Coronary artery (tissue), 2 donors: ENCODE measurements around the gene RALGPS2.

Experiments
- DNase-seq: peaks from one replicate; pipeline ENCODE4 v3.0.0-alpha.2; 2017; ENCODE audit warnings: low spot score
- H3K27ac ChIP-seq, 2 donors: fragments of 200-600 bp; sonication (generic); one replicate each; pipeline ENCODE4 v1.5.1; 2016 to 2019
- H3K4me3 ChIP-seq: fragments of 200-600 bp; sonication (generic); 2 replicates; pipeline ENCODE4 v1.5.1; 2016; ENCODE audit warnings: mild to moderate bottlenecking, moderate library complexity
- CTCF ChIP-seq: fragments of 200-600 bp; sonication (generic); IDR thresholded peaks from one replicate; pipeline ENCODE4 v1.5.1; 2019; ENCODE audit warnings: antibody characterized with exemption

Gene RALGPS2

GRCh38 chr1:178802873-178803272, 77.8 kb downstream of the RALGPS2 start:
- TF ChIP-seq CTCF = no peak
- H3K4me3 ChIP-seq = no peak overlapping the region
- no peak overlapping the region for H3K27ac ChIP-seq
- no peak for DNase-seq

- no peak overlapping the region for H3K4me3 ChIP-seq
- no peak overlapping the region for H3K27ac ChIP-seq
- DNase-seq = no peak
- TF ChIP-seq CTCF = no peak
These were observed 81.7 kb downstream of the RALGPS2 start for GRCh38 chr1:178806665-178807300.

GRCh38 chr1:178808529-178808928, 83.5 kb downstream of the RALGPS2 start:
- H3K27ac ChIP-seq = no peak overlapping the region
- no peak for DNase-seq
- H3K4me3 ChIP-seq = no peak overlapping the region
- no peak for TF ChIP-seq CTCF

- no peak overlapping the region for H3K27ac ChIP-seq
- no peak overlapping the region for H3K4me3 ChIP-seq
- no peak for TF ChIP-seq CTCF
- DNase-seq = no peak
These were observed 85.5 kb downstream of the RALGPS2 start for GRCh38 chr1:178810585-178810984.

- DNase-seq = no peak
- no peak for TF ChIP-seq CTCF
- Histone ChIP-seq H3K27ac (no peak overlapping the region), H3K4me3 (no peak overlapping the region)
These were observed 93.4 kb downstream of the RALGPS2 start for GRCh38 chr1:178818416-178818815.

GRCh38 chr1:178819123-178819522, 94.1 kb downstream of the RALGPS2 start:
- Histone ChIP-seq H3K4me3 (no peak overlapping the region), H3K27ac (no peak overlapping the region)
- DNase-seq = no peak
- no peak for TF ChIP-seq CTCF

GRCh38 chr1:178821134-178821866, 96.3 kb downstream of the RALGPS2 start:
- Histone ChIP-seq H3K4me3 (no peak overlapping the region), H3K27ac (no peak overlapping the region)
- no peak for DNase-seq
- no peak for TF ChIP-seq CTCF
